ENCODE data around the gene CEP63.

Gene CEP63

GRCh38 chr3:134485718-134486576 lies at the start of gene CEP63, which contains the start of gene ANAPC13:
Gene CEP63 (plus strand): TSS chr3:134486057. CDS start chr3:134495321, 9,264 bp downstream.
Gene ANAPC13 (minus strand): TSS chr3:134485985. CDS start chr3:134482904, 3,081 bp downstream.
- H3K4me2 ChIP-seq (ENCODE audit: low read length), result peak within 1 kb of the TSS; percentile 97
- no peak for TF ChIP-seq EZH2phosphoT487 (IDR thresholded peaks at IDR 0.05; ENCODE audit: low read depth)
- no peaks in the 10 kb centered on the region for H3K27me3 ChIP-seq (ENCODE audit: low read depth, low read length)
- peaks cover 66% of the 10 kb centered on the region for H3K79me2 ChIP-seq (ENCODE audit: low read length)
- peak within 1 kb of the TSS; percentile 91 for H3K4me3 ChIP-seq (ENCODE audit: low read length)
- H2AFZ ChIP-seq (ENCODE audit: low read depth, low read length), result peak within 1 kb of the TSS; percentile 95
- H3K9me3 ChIP-seq (ENCODE audit: insufficient read depth, low read length), result no peaks in the 10 kb centered on the region
- peak within 1 kb of the TSS; percentile 96 for H3K9ac ChIP-seq (ENCODE audit: low read length)
- H4K20me1 ChIP-seq (ENCODE audit: insufficient read depth, low read length), result peaks cover 10% of the 10 kb centered on the region
- peaks cover 10% of the 10 kb centered on the region for H3K36me3 ChIP-seq (replicated peaks; ENCODE audit: low read depth, low read length)
- H3K27ac ChIP-seq (ENCODE audit: low read length), result peak within 1 kb of the TSS; percentile 78
- peaks cover 16% of the 10 kb centered on the region for H3K4me1 ChIP-seq (ENCODE audit: low read length)

- no peak overlapping the region for H2AFZ ChIP-seq (ENCODE audit: low read depth, low read length)
- peaks cover 11% of the 10 kb centered on the region; the same call in 1 of the 2 replicates for H3K4me1 ChIP-seq (ENCODE audit: low read length)
- H3K9ac ChIP-seq (ENCODE audit: low read length), result no peak overlapping the region
- H3K79me2 ChIP-seq (ENCODE audit: low read length), result no peaks in the 10 kb centered on the region
- no peak overlapping the region for H3K4me3 ChIP-seq (ENCODE audit: low read length)
- no peaks in the 10 kb centered on the region for H4K20me1 ChIP-seq (ENCODE audit: insufficient read depth, low read length)
- no peaks in the 10 kb centered on the region for H3K36me3 ChIP-seq (replicated peaks; ENCODE audit: low read depth, low read length)
- H3K27ac ChIP-seq (ENCODE audit: low read length), result no peak overlapping the region
- TF ChIP-seq EZH2phosphoT487 (IDR thresholded peaks at IDR 0.05; ENCODE audit: low read depth) (no peak), CTCF (IDR thresholded peaks at IDR 0.05; ENCODE audit: low read depth, low read length) (no peak)
- no peaks in the 10 kb centered on the region for H3K9me3 ChIP-seq (ENCODE audit: insufficient read depth, low read length)
- H3K27me3 ChIP-seq (ENCODE audit: low read depth, low read length), result peaks cover 64% of the 10 kb centered on the region
- no peak overlapping the region for H3K4me2 ChIP-seq (ENCODE audit: low read length)
Observed at GRCh38 chr3:134437211-134437752, 48.6 kb upstream of the CEP63 start.

- Histone ChIP-seq H3K79me2 (ENCODE audit: low read length) (no peaks in the 10 kb centered on the region), H3K27me3 (ENCODE audit: low read depth, low read length) (peaks cover 54% of the 10 kb centered on the region), H4K20me1 (ENCODE audit: insufficient read depth, low read length) (no peaks in the 10 kb centered on the region), H3K9me3 (ENCODE audit: insufficient read depth, low read length) (no peaks in the 10 kb centered on the region), H3K9ac (ENCODE audit: low read length) (no peak overlapping the region), H2AFZ (ENCODE audit: low read depth, low read length) (no peak overlapping the region), H3K4me3 (ENCODE audit: low read length) (no peak overlapping the region), H3K27ac (ENCODE audit: low read length) (no peak overlapping the region), H3K4me1 (ENCODE audit: low read length) (no peaks in the 10 kb centered on the region), H3K4me2 (ENCODE audit: low read length) (no peak overlapping the region), H3K36me3 (replicated peaks; ENCODE audit: low read depth, low read length) (no peaks in the 10 kb centered on the region)
- TF ChIP-seq CTCF (IDR thresholded peaks at IDR 0.05; ENCODE audit: low read depth, low read length) (no peak), EZH2phosphoT487 (IDR thresholded peaks at IDR 0.05; ENCODE audit: low read depth) (no peak)
Observed at GRCh38 chr3:134441321-134441720, 44.5 kb upstream of the CEP63 start.

- Histone ChIP-seq H3K4me1 (ENCODE audit: low read length) (no peaks in the 10 kb centered on the region), H2AFZ (ENCODE audit: low read depth, low read length) (no peak overlapping the region), H3K4me2 (ENCODE audit: low read length) (no peak overlapping the region), H3K27ac (ENCODE audit: low read length) (no peak overlapping the region), H3K79me2 (ENCODE audit: low read length) (no peaks in the 10 kb centered on the region), H3K4me3 (ENCODE audit: low read length) (no peak overlapping the region), H4K20me1 (ENCODE audit: insufficient read depth, low read length) (no peaks in the 10 kb centered on the region), H3K36me3 (replicated peaks; ENCODE audit: low read depth, low read length) (no peaks in the 10 kb centered on the region), H3K27me3 (ENCODE audit: low read depth, low read length) (peaks cover 54% of the 10 kb centered on the region), H3K9ac (ENCODE audit: low read length) (no peak overlapping the region), H3K9me3 (ENCODE audit: insufficient read depth, low read length) (no peaks in the 10 kb centered on the region)
- no peak for TF ChIP-seq CTCF (IDR thresholded peaks at IDR 0.05; ENCODE audit: low read depth, low read length)
- TF ChIP-seq EZH2phosphoT487 (IDR thresholded peaks at IDR 0.05; ENCODE audit: low read depth), result no peak
Observed at GRCh38 chr3:134441821-134442220, 44.0 kb upstream of the CEP63 start.

Measured in OCI-LY3 (cell line).